ENCODE data around the gene CHFR. TPM values are rescaled to one million over a fixed set of nuclear protein-coding genes. Genes with fewer than 3 reads are reported as not detected.
"Not testable (repeated sequence)": the region's sequence is repeated elsewhere in the genome, so short reads cannot be mapped to it uniquely, and the experiment has no call there.

Gene CHFR
- total RNA-seq, 2 experiments from 2014 or later, result 41.2 to 42.9 TPM

GRCh38 chr12:132850291-132850690, 37.1 kb downstream of the CHFR start:
- CTCF ChIA-PET, result no interaction called here
- no peak overlapping the region for H3K27ac Mint-ChIP-seq
- no peaks in the 10 kb centered on the region for H3K4me1 Mint-ChIP-seq (ENCODE audit: low read depth)
- no peaks in the 10 kb centered on the region for H3K9me3 Mint-ChIP-seq
- intact Hi-C loops (cut with micrococcal nuclease), result no loop called here
- POLR2A ChIA-PET, result no interaction called here
- peaks cover 36% of the 10 kb centered on the region for H3K36me3 Mint-ChIP-seq
- H3K4me3 Mint-ChIP-seq, result no peak overlapping the region
- H3K27me3 Mint-ChIP-seq, result no peaks in the 10 kb centered on the region
- no peak for DNase-seq

DNA sequence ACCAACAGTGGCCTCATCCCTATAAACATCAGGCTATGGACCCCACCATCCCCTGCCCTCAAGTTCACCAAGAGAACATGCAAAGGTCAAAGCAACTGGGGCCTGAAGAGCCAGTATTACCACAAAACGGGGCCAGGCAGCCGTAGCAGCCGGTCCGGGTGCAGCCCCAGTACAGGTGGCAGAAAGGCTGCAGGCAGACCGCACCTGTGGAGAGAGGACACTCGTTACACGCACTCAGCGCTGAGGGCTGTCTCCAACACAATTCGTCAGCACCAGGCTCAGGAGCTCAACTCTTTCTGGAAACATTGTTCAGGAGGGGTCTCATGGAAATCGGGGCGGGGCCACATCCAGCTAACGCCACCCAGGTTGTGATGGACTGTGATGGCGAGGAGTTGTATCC, 38.9 kb downstream of the CHFR start:
- intact Hi-C loops (cut with micrococcal nuclease), result no loop called here
- ChIA-PET POLR2A (no interaction called here), CTCF (interaction anchor here (0.8 kb wide), 1 partner anchor 80 kb away, joined by 3 read pairs; no protein-coding TSS in a partner anchor)
- no peaks in the 10 kb centered on the region for H3K9me3 Mint-ChIP-seq
- no peaks in the 10 kb centered on the region for H3K27me3 Mint-ChIP-seq
- no peak overlapping the region for H3K4me3 Mint-ChIP-seq
- peaks cover 33% of the 10 kb centered on the region for H3K36me3 Mint-ChIP-seq
- no peaks in the 10 kb centered on the region for H3K4me1 Mint-ChIP-seq (ENCODE audit: low read depth)
- no peak overlapping the region for H3K27ac Mint-ChIP-seq
- no peak for DNase-seq

DNA sequence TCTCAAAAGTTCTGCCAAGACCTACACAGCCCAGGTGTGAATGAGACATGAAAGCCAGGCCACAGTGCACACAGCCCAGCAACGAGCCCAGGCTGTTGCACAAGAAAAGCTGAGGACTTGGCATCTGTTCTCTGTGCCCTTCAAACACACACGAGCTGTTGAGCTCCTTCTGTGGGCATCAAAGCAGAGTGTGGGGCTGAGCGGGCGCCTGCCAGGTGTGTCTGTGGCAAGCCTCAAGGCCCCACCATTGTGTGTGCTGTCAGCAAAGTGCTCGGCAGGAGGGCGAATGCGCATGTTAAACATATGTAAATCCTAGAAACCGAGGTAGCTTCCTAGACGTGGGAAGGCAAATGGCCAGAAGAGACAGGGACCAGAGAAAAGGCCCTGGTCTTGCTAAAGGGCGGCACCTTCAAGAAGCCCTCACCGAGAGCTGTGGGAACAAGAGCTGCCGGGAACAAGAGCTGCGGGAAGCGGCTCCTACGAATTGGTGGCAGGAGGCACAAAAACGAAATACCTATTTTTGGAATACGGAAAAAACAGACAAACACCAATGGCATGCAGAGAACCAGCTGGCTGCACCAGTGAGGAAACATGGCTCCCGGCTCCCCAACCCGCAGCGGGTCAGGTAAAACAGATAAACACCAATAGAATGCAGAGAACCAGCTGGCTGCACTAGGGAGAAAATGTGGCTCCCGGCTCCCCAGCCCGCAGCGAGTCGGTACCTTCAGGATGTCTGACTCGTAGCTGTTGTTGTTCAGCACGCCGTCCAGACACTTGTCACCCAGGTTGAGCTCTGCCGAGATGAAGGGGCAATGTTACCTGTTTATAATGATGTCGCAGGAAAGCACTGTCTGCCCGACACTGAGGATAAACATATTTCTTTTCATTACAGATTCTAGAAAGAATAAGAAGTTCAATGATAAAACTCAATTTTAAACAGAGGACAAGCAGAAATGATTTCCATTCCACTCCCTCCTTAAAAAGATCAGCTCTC, 39.7 kb downstream of the CHFR start:
- no peak overlapping the region for H3K4me3 Mint-ChIP-seq
- H3K36me3 Mint-ChIP-seq, result peaks cover 33% of the 10 kb centered on the region
- intact Hi-C loops (cut with micrococcal nuclease), result no loop called here
- DNase-seq, result no peak
- H3K27me3 Mint-ChIP-seq, result no peaks in the 10 kb centered on the region
- CTCF ChIA-PET, result interaction anchor here (0.5 to 0.7 kb wide), 2 partner anchors 26 to 776 kb away, joined by 3 read pairs; no protein-coding TSS in a partner anchor
- POLR2A ChIA-PET, result no interaction called here
- H3K9me3 Mint-ChIP-seq, result no peaks in the 10 kb centered on the region
- no peaks in the 10 kb centered on the region for H3K4me1 Mint-ChIP-seq (ENCODE audit: low read depth)
- no peak overlapping the region for H3K27ac Mint-ChIP-seq

DNA sequence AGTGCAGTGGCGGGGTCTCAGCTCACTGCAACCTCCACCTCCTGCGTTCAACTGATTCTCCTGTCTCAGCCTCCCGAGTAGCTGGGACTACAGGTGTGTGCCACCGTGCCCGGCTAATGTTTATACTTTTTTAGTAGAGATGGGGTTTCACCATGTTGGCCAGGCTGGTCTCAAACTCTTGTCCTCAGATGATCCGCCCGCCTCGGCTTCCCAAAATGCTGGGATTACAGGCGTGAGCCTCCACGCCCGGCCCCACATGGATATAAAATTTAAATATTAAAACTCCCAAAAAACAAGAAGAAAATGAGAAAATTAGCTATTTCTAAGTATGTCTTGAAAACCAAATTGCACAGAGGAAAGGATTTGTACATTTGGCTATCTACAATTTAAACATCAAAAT, 42.7 kb downstream of the CHFR start:
- intact Hi-C loops (cut with micrococcal nuclease), result not testable (repeated sequence)

DNA sequence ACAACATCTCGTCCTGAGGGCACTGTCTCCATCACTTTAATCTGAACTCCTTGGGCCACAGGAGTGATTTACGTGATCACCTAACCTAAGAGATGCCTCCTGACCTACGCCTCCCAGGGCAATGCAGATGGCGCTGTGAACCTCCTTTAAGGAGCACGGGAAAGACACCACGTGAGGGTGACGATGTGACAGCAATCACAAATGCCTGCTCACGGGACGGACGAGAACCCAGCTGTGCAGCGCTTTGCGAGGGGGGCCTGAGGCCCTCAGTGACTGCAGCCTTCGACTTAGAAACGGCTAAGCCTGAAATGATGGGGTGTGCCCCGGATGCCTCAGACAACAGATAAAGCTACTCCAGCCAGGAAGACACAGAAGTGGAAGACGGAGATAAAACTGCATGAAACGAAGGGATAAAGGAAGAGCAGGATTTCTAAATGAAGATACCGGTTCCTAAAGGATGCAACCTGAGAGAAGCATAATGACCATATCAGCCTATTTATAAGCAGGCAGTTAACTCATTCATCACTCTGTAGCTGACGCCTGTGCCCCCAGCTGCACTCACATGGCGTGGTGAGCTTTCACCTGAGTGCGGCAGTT, 44.9 kb downstream of the CHFR start:
- H3K27me3 Mint-ChIP-seq, result no peaks in the 10 kb centered on the region
- H3K36me3 Mint-ChIP-seq, result peaks cover 35% of the 10 kb centered on the region
- H3K9me3 Mint-ChIP-seq, result no peaks in the 10 kb centered on the region
- no peaks in the 10 kb centered on the region for H3K4me1 Mint-ChIP-seq (ENCODE audit: low read depth)
- H3K27ac Mint-ChIP-seq, result no peak overlapping the region
- H3K4me3 Mint-ChIP-seq, result no peak overlapping the region
- no peak for DNase-seq
- intact Hi-C loops (cut with micrococcal nuclease), result no loop called here
- ChIA-PET POLR2A (no interaction called here), CTCF (no interaction called here)

More for the DNA sequence above, 42.7 kb downstream of the CHFR start:
- H3K36me3 Mint-ChIP-seq, result peaks cover 40% of the 10 kb centered on the region
- H3K9me3 Mint-ChIP-seq; H3K4me3 Mint-ChIP-seq; DNase-seq; H3K4me1 Mint-ChIP-seq (ENCODE audit: low read depth); CTCF ChIA-PET; H3K27ac Mint-ChIP-seq; H3K27me3 Mint-ChIP-seq: not testable (repeated sequence)
- POLR2A ChIA-PET, result interaction anchor here (0.6 kb wide), 1 partner anchor 18 kb away, joined by 3 read pairs; no protein-coding TSS in a partner anchor

GRCh38 chr12:132841151-132841550, 46.3 kb downstream of the CHFR start:
- POLR2A ChIA-PET, result no interaction called here
- Mint-ChIP-seq H3K4me1 (ENCODE audit: low read depth) (peaks cover 7% of the 10 kb centered on the region), H3K36me3 (peaks cover 30% of the 10 kb centered on the region), H3K27me3 (no peaks in the 10 kb centered on the region), H3K27ac (no peak overlapping the region), H3K4me3 (no peak overlapping the region), H3K9me3 (no peaks in the 10 kb centered on the region)
- DNase-seq, result no peak
- intact Hi-C loops (cut with micrococcal nuclease), result no loop called here
- CTCF ChIA-PET, result no interaction called here

- Mint-ChIP-seq H3K4me1 (ENCODE audit: low read depth) (peaks cover 7% of the 10 kb centered on the region), H3K27ac (no peak overlapping the region), H3K9me3 (no peaks in the 10 kb centered on the region), H3K27me3 (no peaks in the 10 kb centered on the region), H3K36me3 (peaks cover 26% of the 10 kb centered on the region), H3K4me3 (no peak overlapping the region)
- intact Hi-C loops (cut with micrococcal nuclease), result no loop called here
- ChIA-PET POLR2A (no interaction called here), CTCF (no interaction called here)
- DNase-seq, result no peak
Observed at GRCh38 chr12:132840536-132840935, 46.9 kb downstream of the CHFR start.

DNA sequence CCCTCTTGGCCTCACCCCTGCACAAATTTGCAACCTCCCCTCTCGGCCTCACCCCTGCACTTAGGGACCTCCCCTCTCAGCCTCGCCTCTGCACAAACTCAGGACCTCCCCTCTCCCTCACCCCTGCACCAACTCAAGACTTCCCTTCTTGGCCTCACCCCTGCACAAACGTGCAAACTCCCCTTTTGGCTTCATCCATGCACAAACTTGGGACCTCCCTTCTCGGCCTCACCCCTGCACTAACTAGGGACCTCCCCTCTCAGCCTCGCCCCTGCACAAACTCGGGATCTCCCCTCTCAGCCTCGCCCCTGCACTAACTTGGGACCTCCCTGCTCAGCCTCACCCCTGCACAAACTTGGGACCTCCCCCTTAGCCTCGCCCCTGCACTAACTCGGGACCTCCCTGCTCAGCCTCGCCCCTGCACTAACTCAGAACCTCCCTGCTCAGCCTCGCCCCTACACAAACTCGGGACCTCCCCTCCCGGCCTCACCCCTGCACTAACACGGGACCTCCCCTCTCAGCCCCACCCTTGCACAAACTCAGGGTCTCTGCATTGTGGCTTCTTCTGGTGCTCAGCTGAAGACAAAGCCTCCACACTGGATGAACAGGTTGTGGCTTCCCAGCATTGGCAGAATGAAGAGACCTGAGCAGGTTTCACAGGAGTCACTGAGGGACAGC, 47.7 kb downstream of the CHFR start:
- POLR2A ChIA-PET, result interaction anchor here (0.9 kb wide), 1 partner anchor 18 kb away, joined by 3 read pairs; no protein-coding TSS in a partner anchor

GRCh38 chr12:132838410-132839080, 48.9 kb downstream of the CHFR start:
- ChIA-PET CTCF (no interaction called here), POLR2A (interaction anchor here (0.6 to 0.9 kb wide), 2 partner anchors 17 to 83 kb away, joined by 3 read pairs; no protein-coding TSS in a partner anchor)
- H3K27ac Mint-ChIP-seq, result no peak overlapping the region
- no peaks in the 10 kb centered on the region for H3K27me3 Mint-ChIP-seq
- no peak for DNase-seq
- no peaks in the 10 kb centered on the region for H3K9me3 Mint-ChIP-seq
- no peak overlapping the region for H3K4me3 Mint-ChIP-seq
- intact Hi-C loops (cut with micrococcal nuclease), result no loop called here
- H3K36me3 Mint-ChIP-seq, result peaks cover 23% of the 10 kb centered on the region
- peaks cover 26% of the 10 kb centered on the region for H3K4me1 Mint-ChIP-seq (ENCODE audit: low read depth)

More for the DNA sequence above, 47.7 kb downstream of the CHFR start:
- Mint-ChIP-seq H3K4me3 (no peak overlapping the region), H3K27me3 (no peaks in the 10 kb centered on the region), H3K36me3 (peaks cover 26% of the 10 kb centered on the region), H3K4me1 (ENCODE audit: low read depth) (peaks cover 15% of the 10 kb centered on the region), H3K9me3 (no peaks in the 10 kb centered on the region), H3K27ac (no peak overlapping the region)
- no peak for DNase-seq
- intact Hi-C loops (cut with micrococcal nuclease), result no loop called here
- CTCF ChIA-PET, result no interaction called here

- H3K27me3 Mint-ChIP-seq, result no peaks in the 10 kb centered on the region
- no peaks in the 10 kb centered on the region for H3K9me3 Mint-ChIP-seq
- H3K4me3 Mint-ChIP-seq, result no peak overlapping the region
- no peak overlapping the region for H3K27ac Mint-ChIP-seq
- DNase-seq, result no peak
- intact Hi-C loops (cut with micrococcal nuclease), result no loop called here
- peaks cover 30% of the 10 kb centered on the region for H3K4me1 Mint-ChIP-seq (ENCODE audit: low read depth)
- peaks cover 20% of the 10 kb centered on the region for H3K36me3 Mint-ChIP-seq
- ChIA-PET CTCF (no interaction called here), POLR2A (no interaction called here)
Observed at GRCh38 chr12:132837693-132838409, 49.6 kb downstream of the CHFR start.

GRCh38 chr12:132836795-132837331, 50.5 kb downstream of the CHFR start:
- H3K27ac Mint-ChIP-seq, result no peak overlapping the region
- ChIA-PET CTCF (no interaction called here), POLR2A (interaction anchor here (1.1 kb wide), 1 partner anchor 50 kb away, joined by 3 read pairs; the partner anchor contains the start of gene CHFR)
- intact Hi-C loops (cut with micrococcal nuclease), result no loop called here
- H3K36me3 Mint-ChIP-seq, result peaks cover 14% of the 10 kb centered on the region
- no peaks in the 10 kb centered on the region for H3K9me3 Mint-ChIP-seq
- H3K4me1 Mint-ChIP-seq (ENCODE audit: low read depth), result peaks cover 30% of the 10 kb centered on the region
- no peak for DNase-seq
- H3K27me3 Mint-ChIP-seq, result no peaks in the 10 kb centered on the region
- H3K4me3 Mint-ChIP-seq, result no peak overlapping the region

All from activated CD4-positive, alpha-beta memory T cell treated with anti-CD3 and anti-CD28 coated beads for 36 hours (primary cell).